K562 (cell line): Measurements from ENCODE around the gene RASD1. TPM values are rescaled to one million over a fixed set of nuclear protein-coding genes. Genes with fewer than 3 reads are reported as not detected.

Experiments used
- BRF1 ChIP-seq: IDR thresholded peaks from 3 replicates; pipeline ENCODE4 v1.6.1; 2011; ENCODE audit warnings: borderline replicate concordance, mild to moderate bottlenecking; ENCODE audit not compliant: insufficient read length; ENCODE audit errors: extremely low read depth
- IFI16 ChIP-seq: fragments of 250-450 bp; sonication (Bioruptor Pico); IDR thresholded peaks from 2 replicates; pipeline ENCODE4 v2.1.2; 2022; ENCODE audit warnings: mild to moderate bottlenecking, inconsistent platforms
- JUN ChIP-seq, 2 experiments: sonication (generic) in 1 of 2; formaldehyde crosslinking in 1 of 2; IDR thresholded peaks; 2 replicates each; pipeline versions ENCODE4 v1.6.1 to v1.8.0; 2012 to 2022; ENCODE audit warnings: borderline replicate concordance in 2 of 2, mild to moderate bottlenecking in 2 of 2, improper control_type of control experiment in 1 of 2, low read depth in 1 of 2, low read length in 1 of 2, missing genetic modification reagents in 1 of 2
- KLF1 ChIP-seq: fragments of 450-650 bp; IDR thresholded peaks from 2 replicates; pipeline ENCODE4 v1.6.1; 2016; ENCODE audit warnings: missing genetic modification characterization, missing compliant biosample characterization
- MBD2 ChIP-seq: sonication (generic); IDR thresholded peaks from 2 replicates; pipeline ENCODE4 v1.6.1; 2016; ENCODE audit warnings: low read depth, borderline replicate concordance
- MCM2 ChIP-seq: fragments of 450-650 bp; IDR thresholded peaks from 2 replicates; pipeline ENCODE4 v1.6.1; 2017; ENCODE audit warnings: low read depth, mild to moderate bottlenecking
- MTA3 ChIP-seq: fragments of 450-650 bp; formaldehyde crosslinking; IDR thresholded peaks from 2 replicates; pipeline ENCODE4 v1.6.1; 2017; ENCODE audit warnings: mild to moderate bottlenecking, borderline replicate concordance
- NCOA6 ChIP-seq: fragments of 450-650 bp; IDR thresholded peaks from 2 replicates; pipeline ENCODE4 v1.6.1; 2017; ENCODE audit warnings: mild to moderate bottlenecking
- NELFE ChIP-seq: IDR thresholded peaks from 2 replicates; pipeline ENCODE4 v1.6.1; 2011; ENCODE audit warnings: mild to moderate bottlenecking; ENCODE audit not compliant: insufficient read depth, insufficient read length
- NONO ChIP-seq, 2 experiments: fragments of 200-400 bp in 1 of 2; fragments of 450-650 bp in 1 of 2; formaldehyde crosslinking in 1 of 2; IDR thresholded peaks; 2 replicates each; pipeline ENCODE4 v1.6.1; 2017; ENCODE audit warnings: low read depth in 2 of 2, mild to moderate bottlenecking in 2 of 2, moderate library complexity in 2 of 2, low read length in 1 of 2
- PHF20 ChIP-seq: fragments of 450-650 bp; IDR thresholded peaks from 2 replicates; pipeline ENCODE4 v1.6.1; 2018; ENCODE audit not compliant: partially characterized antibody
- RFX1 ChIP-seq: fragments of 450-650 bp; IDR thresholded peaks from 2 replicates; pipeline ENCODE4 v1.6.1; 2016; ENCODE audit warnings: mild to moderate bottlenecking, moderate library complexity
- SIN3A ChIP-seq, 2 experiments: fragments of 150-350 bp in 1 of 2; IDR thresholded peaks; 2 replicates each; pipeline ENCODE4 v1.6.1; 2011 to 2016; ENCODE audit warnings: borderline replicate concordance in 2 of 2, low read depth in 2 of 2, low read length in 2 of 2, mild to moderate bottlenecking in 2 of 2, moderate library complexity in 2 of 2; ENCODE audit not compliant: control insufficient read depth in 1 of 2
- STAT5A ChIP-seq: IDR thresholded peaks from 2 replicates; pipeline ENCODE4 v1.6.1; 2012; ENCODE audit warnings: low read length, inconsistent platforms, borderline replicate concordance
- TAL1 ChIP-seq: fragments of 450-650 bp; IDR thresholded peaks from 2 replicates; pipeline ENCODE4 v1.6.1; 2016; ENCODE audit warnings: mild to moderate bottlenecking
- ZNF143 ChIP-seq: sonication (generic); formaldehyde crosslinking; IDR thresholded peaks from 2 replicates; pipeline ENCODE4 v1.9.0; 2022; ENCODE audit warnings: mild to moderate bottlenecking, missing genetic modification reagents
- ZNF778 ChIP-seq: fragments of 450-650 bp; formaldehyde crosslinking; IDR thresholded peaks from 2 replicates; pipeline ENCODE4 v1.4.0; 2020; ENCODE audit warnings: mild to moderate bottlenecking, moderate library complexity
- polyA plus RNA-seq, 8 experiments: library from polyadenylated mRNA; depleted of rRNA in 4 of 8; stranded (reverse) in 5 of 8; unstranded in 3 of 8; fragments of >200 nt; fragmentation: Nextera tagmentation in 2 of 8; fragmentation: Illumina TruSeq in 1 of 8; extraction: Ambion mirVana in 2 of 8; extraction: Trizol in 1 of 8; gene quantifications; 2 replicates each; pipeline versions ENCODE4 v1.2.1 to v1.2.3, GENCODE V29; 2011 to 2014; ENCODE audit warnings: inconsistent platforms in 1 of 8, missing spikeins in 1 of 8
- total RNA-seq, 7 experiments: library from RNA; depleted of rRNA in 6 of 7; stranded (reverse); fragments of >200 nt in 6 of 7; fragmentation: Illumina TruSeq in 2 of 7; extraction: Trizol in 2 of 7; gene quantifications; 2 replicates each; pipeline versions ENCODE4 v1.2.1 to v1.2.3, GENCODE V29; 2011 to 2021; ENCODE audit warnings: low replicate concordance in 1 of 7
- TF ChIP-seq, protein P1 (sequence below): fragments of 450-650 bp; IDR thresholded peaks from 2 replicates; pipeline ENCODE4 v1.6.1; 2014; ENCODE audit warnings: low read depth, mild to moderate bottlenecking, moderate library complexity, borderline replicate concordance
- TF ChIP-seq, protein P2 (sequence below): fragments of 200-800 bp; sonication (Bioruptor generic); IDR thresholded peaks from 2 replicates; pipeline ENCODE4 v1.6.1; 2016; ENCODE audit warnings: missing genetic modification characterization, missing compliant biosample characterization
- TF ChIP-seq, protein P3 (sequence below): sonication (generic); formaldehyde crosslinking; IDR thresholded peaks from 2 replicates; pipeline ENCODE4 v1.8.1; 2023; ENCODE audit warnings: mild to moderate bottlenecking, missing genetic modification reagents

The RASD1 gene
- total and polyA plus RNA-seq, 9 of the 15 experiments (the other 6 are each of a cell fraction or from before 2014, with no cell fraction given), result 0.11 TPM; not detected in 8

DNA sequence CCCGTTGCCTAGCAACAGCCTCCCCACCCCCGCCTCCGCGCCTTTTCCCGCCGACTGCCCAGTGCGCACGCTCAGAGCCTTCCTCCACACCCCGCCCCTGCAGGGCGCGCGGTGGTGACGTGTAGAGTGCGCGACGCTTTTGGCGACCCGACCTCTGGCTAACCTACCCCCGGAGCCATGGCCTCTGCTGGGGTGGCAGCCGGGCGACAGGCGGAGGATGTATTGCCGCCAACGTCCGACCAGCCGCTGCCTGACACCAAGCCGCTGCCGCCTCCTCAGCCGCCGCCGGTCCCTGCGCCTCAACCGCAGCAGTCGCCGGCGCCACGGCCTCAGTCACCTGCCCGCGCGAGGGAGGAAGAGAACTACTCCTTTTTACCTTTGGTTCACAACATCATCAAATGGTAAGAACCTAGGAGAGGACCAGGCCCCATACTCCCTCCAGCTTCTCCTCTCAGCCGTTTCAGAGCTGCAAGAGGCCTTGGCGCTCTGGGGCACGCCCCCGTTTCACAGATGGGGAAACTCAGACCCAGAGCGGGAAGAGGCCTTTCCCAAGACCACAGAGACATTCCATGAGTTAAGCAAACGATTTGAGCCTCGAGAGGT lies 19.2 kb downstream of the RASD1 start, which contains the start of gene MED9 (continued):
- TF ChIP-seq BRF1, result no peak
- no peak for TF ChIP-seq MCM2
- TF ChIP-seq RFX1, result no peak; the same call in 1 of the 2 replicates
- TF ChIP-seq TAL1, result no peak
- TF ChIP-seq KLF1 (tag), result no peak
- no peak for TF ChIP-seq JUN (IDR thresholded peaks at IDR 0.05; ENCODE audit: borderline replicate concordance, low read depth, low read length)
- no peak for TF ChIP-seq JUN (CRISPR knock-in tag; IDR thresholded peaks at IDR 0.05; ENCODE audit: borderline replicate concordance)
- no peak for TF ChIP-seq ZNF778 (CRISPR knock-in tag)
- peak; percentile 43; the same call in 1 of the 2 replicates for TF ChIP-seq MTA3
- no peak for TF ChIP-seq STAT5A
- peak in 1 of 2 experiments; percentile 30; a peak in 1 of 4 replicates for TF ChIP-seq NONO (IDR thresholded peaks at IDR 0.05; ENCODE audit: low read depth in 2 of 2, low read length in 1 of 2)
- TF ChIP-seq, protein P1, sequence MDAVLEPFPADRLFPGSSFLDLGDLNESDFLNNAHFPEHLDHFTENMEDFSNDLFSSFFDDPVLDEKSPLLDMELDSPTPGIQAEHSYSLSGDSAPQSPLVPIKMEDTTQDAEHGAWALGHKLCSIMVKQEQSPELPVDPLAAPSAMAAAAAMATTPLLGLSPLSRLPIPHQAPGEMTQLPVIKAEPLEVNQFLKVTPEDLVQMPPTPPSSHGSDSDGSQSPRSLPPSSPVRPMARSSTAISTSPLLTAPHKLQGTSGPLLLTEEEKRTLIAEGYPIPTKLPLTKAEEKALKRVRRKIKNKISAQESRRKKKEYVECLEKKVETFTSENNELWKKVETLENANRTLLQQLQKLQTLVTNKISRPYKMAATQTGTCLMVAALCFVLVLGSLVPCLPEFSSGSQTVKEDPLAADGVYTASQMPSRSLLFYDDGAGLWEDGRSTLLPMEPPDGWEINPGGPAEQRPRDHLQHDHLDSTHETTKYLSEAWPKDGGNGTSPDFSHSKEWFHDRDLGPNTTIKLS, result peak; percentile 37; the same call in 1 of the 2 replicates
- peak in 1 of 2 experiments; percentile 65; a peak in 2 of 4 replicates for TF ChIP-seq SIN3A (IDR thresholded peaks at IDR 0.05; ENCODE audit: borderline replicate concordance in 2 of 2, control insufficient read depth in 1 of 2, low read depth in 2 of 2, low read length in 2 of 2)
- TF ChIP-seq, protein P2, sequence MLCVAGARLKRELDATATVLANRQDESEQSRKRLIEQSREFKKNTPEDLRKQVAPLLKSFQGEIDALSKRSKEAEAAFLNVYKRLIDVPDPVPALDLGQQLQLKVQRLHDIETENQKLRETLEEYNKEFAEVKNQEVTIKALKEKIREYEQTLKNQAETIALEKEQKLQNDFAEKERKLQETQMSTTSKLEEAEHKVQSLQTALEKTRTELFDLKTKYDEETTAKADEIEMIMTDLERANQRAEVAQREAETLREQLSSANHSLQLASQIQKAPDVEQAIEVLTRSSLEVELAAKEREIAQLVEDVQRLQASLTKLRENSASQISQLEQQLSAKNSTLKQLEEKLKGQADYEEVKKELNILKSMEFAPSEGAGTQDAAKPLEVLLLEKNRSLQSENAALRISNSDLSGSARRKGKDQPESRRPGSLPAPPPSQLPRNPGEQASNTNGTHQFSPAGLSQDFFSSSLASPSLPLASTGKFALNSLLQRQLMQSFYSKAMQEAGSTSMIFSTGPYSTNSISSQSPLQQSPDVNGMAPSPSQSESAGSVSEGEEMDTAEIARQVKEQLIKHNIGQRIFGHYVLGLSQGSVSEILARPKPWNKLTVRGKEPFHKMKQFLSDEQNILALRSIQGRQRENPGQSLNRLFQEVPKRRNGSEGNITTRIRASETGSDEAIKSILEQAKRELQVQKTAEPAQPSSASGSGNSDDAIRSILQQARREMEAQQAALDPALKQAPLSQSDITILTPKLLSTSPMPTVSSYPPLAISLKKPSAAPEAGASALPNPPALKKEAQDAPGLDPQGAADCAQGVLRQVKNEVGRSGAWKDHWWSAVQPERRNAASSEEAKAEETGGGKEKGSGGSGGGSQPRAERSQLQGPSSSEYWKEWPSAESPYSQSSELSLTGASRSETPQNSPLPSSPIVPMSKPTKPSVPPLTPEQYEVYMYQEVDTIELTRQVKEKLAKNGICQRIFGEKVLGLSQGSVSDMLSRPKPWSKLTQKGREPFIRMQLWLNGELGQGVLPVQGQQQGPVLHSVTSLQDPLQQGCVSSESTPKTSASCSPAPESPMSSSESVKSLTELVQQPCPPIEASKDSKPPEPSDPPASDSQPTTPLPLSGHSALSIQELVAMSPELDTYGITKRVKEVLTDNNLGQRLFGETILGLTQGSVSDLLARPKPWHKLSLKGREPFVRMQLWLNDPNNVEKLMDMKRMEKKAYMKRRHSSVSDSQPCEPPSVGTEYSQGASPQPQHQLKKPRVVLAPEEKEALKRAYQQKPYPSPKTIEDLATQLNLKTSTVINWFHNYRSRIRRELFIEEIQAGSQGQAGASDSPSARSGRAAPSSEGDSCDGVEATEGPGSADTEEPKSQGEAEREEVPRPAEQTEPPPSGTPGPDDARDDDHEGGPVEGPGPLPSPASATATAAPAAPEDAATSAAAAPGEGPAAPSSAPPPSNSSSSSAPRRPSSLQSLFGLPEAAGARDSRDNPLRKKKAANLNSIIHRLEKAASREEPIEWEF (CRISPR knock-in tag), result no peak
- no peak for TF ChIP-seq NCOA6
- TF ChIP-seq MBD2, result peak; percentile 70; the same call in 1 of the 2 replicates
- peak; percentile 93 for TF ChIP-seq PHF20
- TF ChIP-seq ZNF143 (CRISPR knock-in tag), result no peak
- no peak for TF ChIP-seq IFI16
- TF ChIP-seq, protein P3, sequence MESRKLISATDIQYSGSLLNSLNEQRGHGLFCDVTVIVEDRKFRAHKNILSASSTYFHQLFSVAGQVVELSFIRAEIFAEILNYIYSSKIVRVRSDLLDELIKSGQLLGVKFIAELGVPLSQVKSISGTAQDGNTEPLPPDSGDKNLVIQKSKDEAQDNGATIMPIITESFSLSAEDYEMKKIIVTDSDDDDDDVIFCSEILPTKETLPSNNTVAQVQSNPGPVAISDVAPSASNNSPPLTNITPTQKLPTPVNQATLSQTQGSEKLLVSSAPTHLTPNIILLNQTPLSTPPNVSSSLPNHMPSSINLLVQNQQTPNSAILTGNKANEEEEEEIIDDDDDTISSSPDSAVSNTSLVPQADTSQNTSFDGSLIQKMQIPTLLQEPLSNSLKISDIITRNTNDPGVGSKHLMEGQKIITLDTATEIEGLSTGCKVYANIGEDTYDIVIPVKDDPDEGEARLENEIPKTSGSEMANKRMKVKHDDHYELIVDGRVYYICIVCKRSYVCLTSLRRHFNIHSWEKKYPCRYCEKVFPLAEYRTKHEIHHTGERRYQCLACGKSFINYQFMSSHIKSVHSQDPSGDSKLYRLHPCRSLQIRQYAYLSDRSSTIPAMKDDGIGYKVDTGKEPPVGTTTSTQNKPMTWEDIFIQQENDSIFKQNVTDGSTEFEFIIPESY (CRISPR knock-in tag), result no peak
- TF ChIP-seq NELFE, result no peak
